Measurements from ENCODE around the gene DNM2. TPM values are rescaled to one million over a fixed set of nuclear protein-coding genes. Genes with fewer than 3 reads are reported as not detected.
A peak's percentile ranks its signal among the peaks of the same experiment; 100 is the strongest.

DNM2 gene
- total and polyA plus RNA-seq, 2 of the 13 experiments (the other 11 are each of a cell fraction or from before 2014, with no cell fraction given): 41.7 to 59.8 TPM

DNA sequence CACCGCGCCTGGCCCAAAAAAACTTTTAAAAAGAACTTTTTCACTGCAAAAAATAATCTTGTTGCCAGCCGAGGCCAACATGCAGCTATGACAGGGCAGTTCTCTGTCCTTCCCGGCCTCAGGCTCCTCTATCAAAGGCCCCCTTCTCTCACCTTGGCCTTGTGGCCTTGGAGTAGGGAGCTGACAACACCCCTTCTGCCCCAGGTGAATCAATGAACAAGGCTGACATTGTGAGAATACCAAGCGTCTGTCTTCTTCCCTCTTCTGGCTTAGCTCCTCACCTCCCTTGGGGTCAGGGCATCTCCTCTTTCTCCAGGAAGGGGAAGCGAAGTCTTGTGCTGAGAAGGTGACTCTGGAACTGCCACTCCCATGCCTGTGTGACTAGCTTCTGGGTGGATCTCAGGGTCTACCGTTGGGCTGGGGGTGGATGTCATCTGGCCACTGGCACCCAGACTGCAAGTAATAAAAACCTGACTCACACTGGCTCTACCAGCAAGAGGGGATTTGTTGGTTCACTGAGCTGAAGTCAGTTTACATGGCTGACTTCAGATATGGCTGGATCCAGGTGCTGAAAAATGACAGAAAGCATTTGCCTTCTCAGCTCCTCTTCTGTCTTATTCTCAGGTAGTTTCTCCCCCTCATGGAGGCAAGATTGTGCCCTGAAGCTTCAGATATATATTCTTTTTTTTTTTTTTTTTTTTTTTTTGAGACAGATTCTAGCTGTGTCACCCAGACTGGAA lies 136.6 kb downstream of the DNM2 start (continued):
- TF ChIP-seq ZNF546 (CRISPR knock-in tag; conservative IDR thresholded peaks at IDR 0.05) (no peak), CEBPZ (IDR thresholded peaks at IDR 0.05; ENCODE audit: low read length) (no peak), CREM (IDR thresholded peaks at IDR 0.05) (no peak), CREM (CRISPR knock-in tag; IDR thresholded peaks at IDR 0.05) (no peak), ZSCAN9 (CRISPR knock-in tag; IDR thresholded peaks at IDR 0.05; ENCODE audit: borderline replicate concordance) (no peak), HNF4A (CRISPR knock-in tag; IDR thresholded peaks at IDR 0.05) (0 out of 2 replicates have a peak, but pooled peaks have one; percentile 23), ZNF616 (CRISPR knock-in tag; IDR thresholded peaks at IDR 0.05; ENCODE audit: low read depth) (no peak), CTCF (CRISPR knock-in tag; IDR thresholded peaks at IDR 0.05) (no peak), BATF2 (CRISPR knock-in tag; IDR thresholded peaks at IDR 0.05) (no peak), ZFP37 (CRISPR knock-in tag; IDR thresholded peaks at IDR 0.05; ENCODE audit: borderline replicate concordance) (no peak), ZNF3 (CRISPR knock-in tag; IDR thresholded peaks at IDR 0.05) (0 out of 2 replicates have a peak, but pooled peaks have one; percentile 27), ZNF614 (CRISPR knock-in tag; IDR thresholded peaks at IDR 0.05; ENCODE audit: borderline replicate concordance) (no peak), TARDBP (CRISPR knock-in tag; IDR thresholded peaks at IDR 0.05) (no peak)
- TF ChIP-seq, protein P1, sequence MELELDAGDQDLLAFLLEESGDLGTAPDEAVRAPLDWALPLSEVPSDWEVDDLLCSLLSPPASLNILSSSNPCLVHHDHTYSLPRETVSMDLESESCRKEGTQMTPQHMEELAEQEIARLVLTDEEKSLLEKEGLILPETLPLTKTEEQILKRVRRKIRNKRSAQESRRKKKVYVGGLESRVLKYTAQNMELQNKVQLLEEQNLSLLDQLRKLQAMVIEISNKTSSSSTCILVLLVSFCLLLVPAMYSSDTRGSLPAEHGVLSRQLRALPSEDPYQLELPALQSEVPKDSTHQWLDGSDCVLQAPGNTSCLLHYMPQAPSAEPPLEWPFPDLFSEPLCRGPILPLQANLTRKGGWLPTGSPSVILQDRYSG (CRISPR knock-in tag; IDR thresholded peaks at IDR 0.05): no peak
- TF ChIP-seq, protein P2, sequence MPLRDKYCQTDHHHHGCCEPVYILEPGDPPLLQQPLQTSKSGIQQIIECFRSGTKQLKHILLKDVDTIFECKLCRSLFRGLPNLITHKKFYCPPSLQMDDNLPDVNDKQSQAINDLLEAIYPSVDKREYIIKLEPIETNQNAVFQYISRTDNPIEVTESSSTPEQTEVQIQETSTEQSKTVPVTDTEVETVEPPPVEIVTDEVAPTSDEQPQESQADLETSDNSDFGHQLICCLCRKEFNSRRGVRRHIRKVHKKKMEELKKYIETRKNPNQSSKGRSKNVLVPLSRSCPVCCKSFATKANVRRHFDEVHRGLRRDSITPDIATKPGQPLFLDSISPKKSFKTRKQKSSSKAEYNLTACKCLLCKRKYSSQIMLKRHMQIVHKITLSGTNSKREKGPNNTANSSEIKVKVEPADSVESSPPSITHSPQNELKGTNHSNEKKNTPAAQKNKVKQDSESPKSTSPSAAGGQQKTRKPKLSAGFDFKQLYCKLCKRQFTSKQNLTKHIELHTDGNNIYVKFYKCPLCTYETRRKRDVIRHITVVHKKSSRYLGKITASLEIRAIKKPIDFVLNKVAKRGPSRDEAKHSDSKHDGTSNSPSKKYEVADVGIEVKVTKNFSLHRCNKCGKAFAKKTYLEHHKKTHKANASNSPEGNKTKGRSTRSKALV (CRISPR knock-in tag; IDR thresholded peaks at IDR 0.05): no peak
- TF ChIP-seq, protein P3, sequence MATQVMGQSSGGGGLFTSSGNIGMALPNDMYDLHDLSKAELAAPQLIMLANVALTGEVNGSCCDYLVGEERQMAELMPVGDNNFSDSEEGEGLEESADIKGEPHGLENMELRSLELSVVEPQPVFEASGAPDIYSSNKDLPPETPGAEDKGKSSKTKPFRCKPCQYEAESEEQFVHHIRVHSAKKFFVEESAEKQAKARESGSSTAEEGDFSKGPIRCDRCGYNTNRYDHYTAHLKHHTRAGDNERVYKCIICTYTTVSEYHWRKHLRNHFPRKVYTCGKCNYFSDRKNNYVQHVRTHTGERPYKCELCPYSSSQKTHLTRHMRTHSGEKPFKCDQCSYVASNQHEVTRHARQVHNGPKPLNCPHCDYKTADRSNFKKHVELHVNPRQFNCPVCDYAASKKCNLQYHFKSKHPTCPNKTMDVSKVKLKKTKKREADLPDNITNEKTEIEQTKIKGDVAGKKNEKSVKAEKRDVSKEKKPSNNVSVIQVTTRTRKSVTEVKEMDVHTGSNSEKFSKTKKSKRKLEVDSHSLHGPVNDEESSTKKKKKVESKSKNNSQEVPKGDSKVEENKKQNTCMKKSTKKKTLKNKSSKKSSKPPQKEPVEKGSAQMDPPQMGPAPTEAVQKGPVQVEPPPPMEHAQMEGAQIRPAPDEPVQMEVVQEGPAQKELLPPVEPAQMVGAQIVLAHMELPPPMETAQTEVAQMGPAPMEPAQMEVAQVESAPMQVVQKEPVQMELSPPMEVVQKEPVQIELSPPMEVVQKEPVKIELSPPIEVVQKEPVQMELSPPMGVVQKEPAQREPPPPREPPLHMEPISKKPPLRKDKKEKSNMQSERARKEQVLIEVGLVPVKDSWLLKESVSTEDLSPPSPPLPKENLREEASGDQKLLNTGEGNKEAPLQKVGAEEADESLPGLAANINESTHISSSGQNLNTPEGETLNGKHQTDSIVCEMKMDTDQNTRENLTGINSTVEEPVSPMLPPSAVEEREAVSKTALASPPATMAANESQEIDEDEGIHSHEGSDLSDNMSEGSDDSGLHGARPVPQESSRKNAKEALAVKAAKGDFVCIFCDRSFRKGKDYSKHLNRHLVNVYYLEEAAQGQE (IDR thresholded peaks at IDR 0.05; ENCODE audit: borderline replicate concordance in 1 of 2, low read depth in 1 of 2, low read length in 2 of 2): no peak

Data from HepG2 (cell line).